Caco-2 (cell line): ENCODE results near the gene CHKA. TPM values are rescaled to one million over a fixed set of nuclear protein-coding genes. Genes with fewer than 3 reads are reported as not detected.

Experiments used
- BruUV-seq: library from RNA; stranded (reverse); fragments of 400-500 nt; replicated peaks from 2 replicates; lab custom pipeline; 2021; lab: Mats Ljungman, UMichigan
- CTCF ChIA-PET: fragments of 300-600 bp; sonication (Branson Sonifier 250); formaldehyde crosslinking; loops from one replicate; lab custom pipeline; 2022; ENCODE audit warnings: antibody characterized with exemption; lab: Charles Lee
- POLR2A ChIA-PET: fragments of 300-600 bp; sonication (Branson Sonifier 250); formaldehyde crosslinking; loops from one replicate; lab custom pipeline; 2022; ENCODE audit warnings: antibody characterized with exemption; lab: Charles Lee
- DNase-seq, 2 experiments: peaks; one replicate each; pipeline versions ENCODE4 v3.0.0 to v3.0.0-alpha.2; 2020 to 2022
- H3K27me3 ChIP-seq: replicated peaks from 2 replicates; pipeline ENCODE4 v1.6.0; 2011; ENCODE audit warnings: low read length; ENCODE audit not compliant: control insufficient read depth, insufficient read depth
- H3K36me3 ChIP-seq: 2 replicates; pipeline ENCODE4 v1.5.1; 2011; ENCODE audit warnings: low read length; ENCODE audit not compliant: control insufficient read depth, insufficient read depth
- H3K4me1 ChIP-seq: fragments of 250-450 bp; sonication (Bioruptor Pico); 2 replicates; pipeline ENCODE4 v1.5.1; 2020; ENCODE audit warnings: mild to moderate bottlenecking
- H3K4me3 ChIP-seq: 2 replicates; pipeline ENCODE4 v1.5.1; 2011; ENCODE audit warnings: low read depth, mild to moderate bottlenecking, control low read depth, low read length
- H3K9me3 ChIP-seq: fragments of 250-450 bp; sonication (Bioruptor Pico); 2 replicates; pipeline ENCODE4 v1.5.1; 2020; ENCODE audit warnings: mild to moderate bottlenecking, moderate library complexity
- H3K27ac Mint-ChIP-seq: one replicate; pipeline ENCODE4 v1.8.0; 2022; ENCODE audit warnings: mixed read lengths; ENCODE audit not compliant: unreplicated experiment
- H3K27me3 Mint-ChIP-seq: one replicate; pipeline ENCODE4 v1.8.0; 2022; ENCODE audit warnings: mixed read lengths; ENCODE audit not compliant: insufficient read depth, unreplicated experiment
- H3K36me3 Mint-ChIP-seq: one replicate; pipeline ENCODE4 v1.8.0; 2022; ENCODE audit warnings: mild to moderate bottlenecking, mixed read lengths; ENCODE audit not compliant: insufficient read depth, unreplicated experiment
- H3K4me1 Mint-ChIP-seq: one replicate; pipeline ENCODE4 v1.8.0; 2022; ENCODE audit warnings: low read depth, mixed read lengths; ENCODE audit not compliant: unreplicated experiment
- H3K4me3 Mint-ChIP-seq: one replicate; pipeline ENCODE4 v1.8.0; 2022; ENCODE audit warnings: mild to moderate bottlenecking, moderate library complexity, mixed read lengths; ENCODE audit not compliant: unreplicated experiment
- H3K9me3 Mint-ChIP-seq: one replicate; pipeline ENCODE4 v1.8.0; 2022; ENCODE audit warnings: mixed read lengths; ENCODE audit not compliant: unreplicated experiment
- CTCF ChIP-seq, 2 experiments: fragments of 200-600 bp in 1 of 2; IDR thresholded peaks; 1 replicate in 1 of 2; 2 replicates in 1 of 2; pipeline versions ENCODE4 v1.5.1 to v1.8.0; 2011 to 2022; ENCODE audit warnings: antibody characterized with exemption in 1 of 2, control low read depth in 1 of 2, inconsistent platforms in 1 of 2, low read depth in 1 of 2, low read length in 1 of 2, mild to moderate bottlenecking in 1 of 2, moderate library complexity in 1 of 2; ENCODE audit not compliant: insufficient read depth in 1 of 2, severe bottlenecking in 1 of 2, unreplicated experiment in 1 of 2
- intact Hi-C: fragments of 100-400 bp; cut with micrococcal nuclease; formaldehyde crosslinking; loops from one replicate; pipeline ENCODE4 v1.10.0; 2022; ENCODE audit not compliant: unreplicated experiment
- total RNA-seq: library from RNA; stranded (reverse); gene quantifications from 2 replicates; pipeline ENCODE4 v1.2.3, GENCODE V29; 2022

The CHKA gene
- total RNA-seq, 1 experiment from 2014 or later, result 169 TPM

- Mint-ChIP-seq H3K9me3 (no peaks in the 10 kb centered on the region), H3K27ac (no peak overlapping the region), H3K4me3 (no peak overlapping the region), H3K36me3 (peaks cover 55% of the 10 kb centered on the region), H3K4me1 (peaks cover 12% of the 10 kb centered on the region), H3K27me3 (no peaks in the 10 kb centered on the region)
- no peak overlapping the region for H3K4me3 ChIP-seq
- TF ChIP-seq CTCF (IDR thresholded peaks at IDR 0.05; ENCODE audit: insufficient read depth in 1 of 2, low read depth in 1 of 2, low read length in 1 of 2, severe bottlenecking in 1 of 2, unreplicated experiment in 1 of 2), result no peak
- intact Hi-C loops, result no loop called here
- no peaks in the 10 kb centered on the region for H3K9me3 ChIP-seq
- H3K36me3 ChIP-seq, result peaks cover 3% of the 10 kb centered on the region; the same call in 1 of the 2 replicates
- DNase-seq, result no peak
- CTCF ChIA-PET, result interaction anchor here (0.5 kb wide), 1 partner anchor 712 kb away, joined by 3 read pairs; no protein-coding TSS in a partner anchor
- peaks cover 5% of the 10 kb centered on the region; the same call in 1 of the 2 replicates for H3K4me1 ChIP-seq
- POLR2A ChIA-PET, result interaction anchor here (0.5 kb wide), 1 partner anchor 12 kb away, joined by 3 read pairs; no protein-coding TSS in a partner anchor
- H3K27me3 ChIP-seq, result no peaks in the 10 kb centered on the region
- no TSS peak for BruUV-seq
Observed at GRCh38 chr11:68090706-68091105, 30.5 kb downstream of the CHKA start.

- no TSS peak for BruUV-seq
- intact Hi-C loops, result no loop called here
- H3K4me3 Mint-ChIP-seq, result no peak overlapping the region
- peaks cover 12% of the 10 kb centered on the region for H3K4me1 Mint-ChIP-seq
- no peak for DNase-seq
- no peak for TF ChIP-seq CTCF (IDR thresholded peaks at IDR 0.05; ENCODE audit: insufficient read depth in 1 of 2, low read depth in 1 of 2, low read length in 1 of 2, severe bottlenecking in 1 of 2, unreplicated experiment in 1 of 2)
- Histone ChIP-seq H3K9me3 (no peaks in the 10 kb centered on the region), H3K4me3 (no peak overlapping the region), H3K27me3 (no peaks in the 10 kb centered on the region), H3K36me3 (peaks cover 3% of the 10 kb centered on the region; the same call in 1 of the 2 replicates), H3K4me1 (peaks cover 5% of the 10 kb centered on the region; the same call in 1 of the 2 replicates)
- no peaks in the 10 kb centered on the region for H3K9me3 Mint-ChIP-seq
- ChIA-PET CTCF (interaction anchor here (0.5 kb wide), 1 partner anchor 712 kb away, joined by 3 read pairs; no protein-coding TSS in a partner anchor), POLR2A (interaction anchor here (0.5 kb wide), 1 partner anchor 13 kb away, joined by 3 read pairs; no protein-coding TSS in a partner anchor)
- no peaks in the 10 kb centered on the region for H3K27me3 Mint-ChIP-seq
- H3K36me3 Mint-ChIP-seq, result peaks cover 53% of the 10 kb centered on the region
- H3K27ac Mint-ChIP-seq, result no peak overlapping the region
Observed at GRCh38 chr11:68090287-68090686, 30.9 kb downstream of the CHKA start.

- POLR2A ChIA-PET, result interaction anchor here (0.6 kb wide), 1 partner anchor 94 kb away, joined by 6 read pairs; no protein-coding TSS in a partner anchor
Observed at GRCh38 chr11:68089679-68090078, 31.5 kb downstream of the CHKA start.

More at GRCh38 chr11:68089679-68090078, 31.5 kb downstream of the CHKA start:
- peaks cover 3% of the 10 kb centered on the region; the same call in 1 of the 2 replicates for H3K36me3 ChIP-seq
- CTCF ChIA-PET, result no interaction called here
- intact Hi-C loops, result no loop called here
- H3K27me3 ChIP-seq, result no peaks in the 10 kb centered on the region
- Mint-ChIP-seq H3K27ac (no peak overlapping the region), H3K36me3 (peaks cover 52% of the 10 kb centered on the region), H3K9me3 (no peaks in the 10 kb centered on the region), H3K27me3 (no peaks in the 10 kb centered on the region), H3K4me3 (no peak overlapping the region), H3K4me1 (peaks cover 12% of the 10 kb centered on the region)
- no peaks in the 10 kb centered on the region for H3K9me3 ChIP-seq
- H3K4me1 ChIP-seq, result peaks cover 5% of the 10 kb centered on the region; the same call in 1 of the 2 replicates
- BruUV-seq, result no TSS peak
- DNase-seq, result peak in 1 of 2 experiments; percentile 9
- TF ChIP-seq CTCF (IDR thresholded peaks at IDR 0.05; ENCODE audit: insufficient read depth in 1 of 2, low read depth in 1 of 2, low read length in 1 of 2, severe bottlenecking in 1 of 2, unreplicated experiment in 1 of 2), result no peak
- H3K4me3 ChIP-seq, result no peak overlapping the region
